Hematopoietic multipotent progenitor cell treated with erythropoietin and hydrocortisone succinate and interleukin-3 and kit ligand, for 15 days (in vitro differentiated cells): ENCODE data around the gene ADAP1.
"Not testable (repeated sequence)": the region's sequence is repeated elsewhere in the genome, so short reads cannot be mapped to it uniquely, and the experiment has no call there.

ENCODE experiments used
- DNase-seq: peaks from one replicate; pipeline ENCODE4 v3.0.0-alpha.2; 2015; ENCODE audit warnings: low spot score

The ADAP1 gene

GRCh38 chr7:908591-909357 lies 45.7 kb downstream of the ADAP1 start:
- DNase-seq, result not testable (repeated sequence)

GRCh38 chr7:908159-908581 lies 46.3 kb downstream of the ADAP1 start:
- DNase-seq, result no peak

- DNase-seq, result no peak
Observed at GRCh38 chr7:907158-907980, 47.1 kb downstream of the ADAP1 start.

- DNase-seq, result no peak
Observed at GRCh38 chr7:906776-907157, 47.7 kb downstream of the ADAP1 start.

GRCh38 chr7:904847-905246 lies 49.6 kb downstream of the ADAP1 start:
- DNase-seq, result no peak

GRCh38 chr7:903921-904755 lies 50.3 kb downstream of the ADAP1 start:
- no peak for DNase-seq

GRCh38 chr7:902996-903395 lies 51.5 kb downstream of the ADAP1 start:
- DNase-seq, result no peak

- peak; percentile 90 for DNase-seq
Observed at GRCh38 chr7:901388-902154, 52.9 kb downstream of the ADAP1 start.

- no peak for DNase-seq
Observed at GRCh38 chr7:901041-901387, 53.5 kb downstream of the ADAP1 start.

- DNase-seq, result no peak
Observed at GRCh38 chr7:900331-901040, 54.0 kb downstream of the ADAP1 start.

GRCh38 chr7:899806-900205 lies 54.7 kb downstream of the ADAP1 start:
- DNase-seq, result no peak

GRCh38 chr7:898855-899681 lies 55.4 kb downstream of the ADAP1 start:
- DNase-seq, result no peak

- DNase-seq, result peak; percentile 23
Observed at GRCh38 chr7:898460-898854, 56.0 kb downstream of the ADAP1 start.

- no peak for DNase-seq
Observed at GRCh38 chr7:897771-898376, 56.6 kb downstream of the ADAP1 start.

GRCh38 chr7:897086-897485 lies 57.4 kb downstream of the ADAP1 start:
- no peak for DNase-seq

GRCh38 chr7:896346-897075 lies 58.0 kb downstream of the ADAP1 start:
- DNase-seq, result no peak

GRCh38 chr7:895451-896052 lies 58.9 kb downstream of the ADAP1 start:
- DNase-seq, result no peak

- DNase-seq, result no peak
Observed at GRCh38 chr7:894927-895450, 59.5 kb downstream of the ADAP1 start.
